Measurements from ENCODE around the gene STYXL1.

Gene STYXL1

DNA sequence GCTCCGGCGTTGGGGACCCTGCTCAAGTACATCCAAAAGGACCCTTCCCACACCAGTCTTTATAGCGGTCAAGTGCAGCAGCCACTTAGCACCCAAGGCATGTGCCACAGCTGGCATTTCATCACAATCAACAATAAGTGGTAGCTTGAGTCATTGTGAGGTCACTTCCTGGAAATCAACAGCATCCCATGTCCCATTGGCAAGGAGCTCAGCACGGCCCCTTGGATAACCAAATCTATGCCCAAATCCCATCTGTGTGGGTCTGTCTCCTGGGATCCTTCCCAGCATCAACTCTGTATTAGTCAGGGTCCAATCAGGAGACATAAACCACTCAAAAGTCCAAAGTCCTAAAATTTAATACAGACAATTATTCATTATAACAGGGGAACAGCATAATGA lies 27.2 kb upstream of the STYXL1 start:
- H3K27me3 ChIP-seq (ENCODE audit: insufficient read depth, low read length, poor library complexity, severe bottlenecking): no peaks in the 10 kb centered on the region
- H3K9ac ChIP-seq (ENCODE audit: low read depth, low read length, poor library complexity, severe bottlenecking): no peak overlapping the region
- no peak overlapping the region for H3K4me3 ChIP-seq (ENCODE audit: low read length, poor library complexity, severe bottlenecking)
- no peak overlapping the region for H3K4me2 ChIP-seq (ENCODE audit: low read depth, low read length, poor library complexity, severe bottlenecking)
- no peak overlapping the region for H2AFZ ChIP-seq (ENCODE audit: low read length)
- no peaks in the 10 kb centered on the region for H3F3A ChIP-seq (ENCODE audit: low read depth)
- no peak for TF ChIP-seq EZH2phosphoT487 (IDR thresholded peaks at IDR 0.05; ENCODE audit: borderline replicate concordance)
- TF ChIP-seq, protein P1, sequence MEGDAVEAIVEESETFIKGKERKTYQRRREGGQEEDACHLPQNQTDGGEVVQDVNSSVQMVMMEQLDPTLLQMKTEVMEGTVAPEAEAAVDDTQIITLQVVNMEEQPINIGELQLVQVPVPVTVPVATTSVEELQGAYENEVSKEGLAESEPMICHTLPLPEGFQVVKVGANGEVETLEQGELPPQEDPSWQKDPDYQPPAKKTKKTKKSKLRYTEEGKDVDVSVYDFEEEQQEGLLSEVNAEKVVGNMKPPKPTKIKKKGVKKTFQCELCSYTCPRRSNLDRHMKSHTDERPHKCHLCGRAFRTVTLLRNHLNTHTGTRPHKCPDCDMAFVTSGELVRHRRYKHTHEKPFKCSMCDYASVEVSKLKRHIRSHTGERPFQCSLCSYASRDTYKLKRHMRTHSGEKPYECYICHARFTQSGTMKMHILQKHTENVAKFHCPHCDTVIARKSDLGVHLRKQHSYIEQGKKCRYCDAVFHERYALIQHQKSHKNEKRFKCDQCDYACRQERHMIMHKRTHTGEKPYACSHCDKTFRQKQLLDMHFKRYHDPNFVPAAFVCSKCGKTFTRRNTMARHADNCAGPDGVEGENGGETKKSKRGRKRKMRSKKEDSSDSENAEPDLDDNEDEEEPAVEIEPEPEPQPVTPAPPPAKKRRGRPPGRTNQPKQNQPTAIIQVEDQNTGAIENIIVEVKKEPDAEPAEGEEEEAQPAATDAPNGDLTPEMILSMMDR (conservative IDR thresholded peaks at IDR 0.05; ENCODE audit: low read length): no peak
- no peaks in the 10 kb centered on the region for H3K4me1 ChIP-seq (ENCODE audit: insufficient read depth, low read length, poor library complexity, severe bottlenecking)
- H3K36me3 ChIP-seq (ENCODE audit: insufficient read depth, low read length): no peaks in the 10 kb centered on the region
- H3K9me3 ChIP-seq (ENCODE audit: insufficient read depth, low read depth, low read length): no peaks in the 10 kb centered on the region
- H3K79me2 ChIP-seq (ENCODE audit: insufficient read depth, low read length): no peaks in the 10 kb centered on the region
- no peaks in the 10 kb centered on the region for H3K9me2 ChIP-seq (replicated peaks; ENCODE audit: low read depth, low read length)
- H4K20me1 ChIP-seq (ENCODE audit: insufficient read depth, low read length, poor library complexity, severe bottlenecking): no peaks in the 10 kb centered on the region

DNA sequence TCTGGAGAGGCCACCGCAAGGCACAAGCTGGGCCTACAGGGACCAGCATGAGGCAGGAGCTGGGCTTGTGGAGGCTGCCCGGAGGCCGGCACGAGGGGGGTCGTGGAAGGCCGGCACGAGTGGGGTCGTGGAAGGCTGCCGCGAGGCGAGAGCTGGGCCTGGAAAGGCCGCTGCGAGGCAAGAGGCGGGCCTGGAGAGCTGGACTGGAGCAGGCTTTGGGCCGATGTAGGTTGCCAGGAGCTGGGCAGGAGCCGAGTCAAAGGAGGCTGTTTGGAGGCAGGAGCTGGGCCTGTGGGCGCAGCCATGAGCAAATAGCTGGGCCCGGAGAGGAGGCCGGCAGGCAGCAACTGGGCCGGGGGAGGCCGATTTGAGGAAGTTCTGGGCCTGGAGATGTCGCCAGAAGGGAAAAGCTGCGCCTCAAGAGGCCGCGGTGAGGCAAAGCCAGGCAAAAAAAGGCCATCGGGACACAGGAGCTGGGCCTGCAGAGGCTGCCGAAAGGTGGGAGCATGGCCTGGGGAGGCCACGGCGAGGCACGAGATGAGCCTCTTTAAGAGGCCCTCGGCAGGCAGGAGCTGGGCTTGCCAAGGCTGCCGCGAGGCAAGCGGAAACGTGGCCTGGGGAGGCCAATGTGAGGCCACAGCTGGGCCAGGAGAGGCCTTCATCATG lies 26.6 kb upstream of the STYXL1 start:
- Histone ChIP-seq H3K9me2 (replicated peaks; ENCODE audit: low read depth, low read length) (no peaks in the 10 kb centered on the region), H3K4me3 (ENCODE audit: low read length, poor library complexity, severe bottlenecking) (no peak overlapping the region), H4K20me1 (ENCODE audit: insufficient read depth, low read length, poor library complexity, severe bottlenecking) (no peaks in the 10 kb centered on the region), H3K4me2 (ENCODE audit: low read depth, low read length, poor library complexity, severe bottlenecking) (no peak overlapping the region), H3K9me3 (ENCODE audit: insufficient read depth, low read depth, low read length) (no peaks in the 10 kb centered on the region), H3K36me3 (ENCODE audit: insufficient read depth, low read length) (no peaks in the 10 kb centered on the region), H2AFZ (ENCODE audit: low read length) (no peak overlapping the region), H3K27me3 (ENCODE audit: insufficient read depth, low read length, poor library complexity, severe bottlenecking) (no peaks in the 10 kb centered on the region), H3F3A (ENCODE audit: low read depth) (no peaks in the 10 kb centered on the region), H3K9ac (ENCODE audit: low read depth, low read length, poor library complexity, severe bottlenecking) (no peak overlapping the region), H3K4me1 (ENCODE audit: insufficient read depth, low read length, poor library complexity, severe bottlenecking) (no peaks in the 10 kb centered on the region), H3K79me2 (ENCODE audit: insufficient read depth, low read length) (no peaks in the 10 kb centered on the region)
- TF ChIP-seq, protein P1 (conservative IDR thresholded peaks at IDR 0.05; ENCODE audit: low read length): no peak
- no peak for TF ChIP-seq EZH2phosphoT487 (IDR thresholded peaks at IDR 0.05; ENCODE audit: borderline replicate concordance)

DNA sequence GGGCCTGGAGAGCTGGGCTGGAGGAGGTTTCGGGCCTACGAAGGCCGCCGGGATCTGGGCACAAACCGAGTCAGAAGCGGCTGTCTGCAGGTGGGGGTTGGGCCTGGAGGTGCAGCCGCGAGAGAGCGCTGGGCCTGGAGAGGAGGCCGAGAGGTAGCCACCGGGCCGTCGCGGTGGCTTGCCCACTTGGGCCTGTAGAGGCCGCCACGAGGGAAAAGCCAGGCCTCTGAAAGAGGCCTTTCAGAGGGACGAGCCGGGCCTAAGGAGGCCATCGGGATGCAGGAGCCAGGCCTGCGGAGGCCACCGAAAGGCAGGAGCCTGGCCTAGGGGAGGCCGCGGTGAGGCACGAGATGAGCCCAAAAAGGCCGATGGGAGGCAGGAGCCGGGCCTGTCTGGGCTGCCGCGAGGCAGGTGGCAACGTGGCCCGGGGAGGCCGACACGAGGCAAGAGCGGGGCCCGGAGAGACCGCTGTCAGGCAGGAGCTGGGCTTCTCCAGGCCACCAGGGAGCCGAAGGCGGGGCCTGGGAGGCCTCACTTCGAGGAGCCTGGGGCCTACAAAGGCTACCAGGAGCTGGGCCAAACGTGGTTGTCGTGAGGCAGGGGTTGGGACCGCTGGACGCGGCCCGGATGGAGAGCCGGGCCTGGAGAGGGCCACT lies 25.7 kb upstream of the STYXL1 start:
- Histone ChIP-seq H3K27me3 (ENCODE audit: insufficient read depth, low read length, poor library complexity, severe bottlenecking) (no peaks in the 10 kb centered on the region), H3K79me2 (ENCODE audit: insufficient read depth, low read length) (no peaks in the 10 kb centered on the region), H4K20me1 (ENCODE audit: insufficient read depth, low read length, poor library complexity, severe bottlenecking) (no peaks in the 10 kb centered on the region)

More for the DNA sequence above, 25.7 kb upstream of the STYXL1 start:
- H3K4me1 ChIP-seq (ENCODE audit: insufficient read depth, low read length, poor library complexity, severe bottlenecking): no peaks in the 10 kb centered on the region
- no peaks in the 10 kb centered on the region for H3K36me3 ChIP-seq (ENCODE audit: insufficient read depth, low read length)
- H3K9me2 ChIP-seq (replicated peaks; ENCODE audit: low read depth, low read length): no peaks in the 10 kb centered on the region
- TF ChIP-seq, protein P1 (conservative IDR thresholded peaks at IDR 0.05; ENCODE audit: low read length): no peak
- no peak for TF ChIP-seq EZH2phosphoT487 (IDR thresholded peaks at IDR 0.05; ENCODE audit: borderline replicate concordance)
- no peak overlapping the region for H2AFZ ChIP-seq (ENCODE audit: low read length)
- no peak overlapping the region for H3K4me2 ChIP-seq (ENCODE audit: low read depth, low read length, poor library complexity, severe bottlenecking)
- no peak overlapping the region for H3K9ac ChIP-seq (ENCODE audit: low read depth, low read length, poor library complexity, severe bottlenecking)
- H3F3A ChIP-seq (ENCODE audit: low read depth): no peaks in the 10 kb centered on the region
- H3K9me3 ChIP-seq (ENCODE audit: insufficient read depth, low read depth, low read length): no peaks in the 10 kb centered on the region
- no peak overlapping the region for H3K4me3 ChIP-seq (ENCODE audit: low read length, poor library complexity, severe bottlenecking)

All from Loucy (cell line).